ENCODE data around the gene MTA3.

- TF ChIP-seq CTCF (IDR thresholded peaks at IDR 0.05) (no peak), EZH2 (IDR thresholded peaks at IDR 0.05) (no peak)
Observed at GRCh38 chr2:42795275-42795674, 226.8 kb downstream of the MTA3 start.
